DND-41 (cell line): ENCODE measurements around the gene ARNT2.

Source experiments
- EZH2 ChIP-seq: IDR thresholded peaks from 3 replicates; pipeline ENCODE4 v1.6.1; 2012; ENCODE audit warnings: borderline replicate concordance, low read depth, mild to moderate bottlenecking, moderate library complexity, low read length, inconsistent platforms; ENCODE audit not compliant: severe bottlenecking
- TF ChIP-seq, protein P1 (sequence below): IDR thresholded peaks from 2 replicates; pipeline ENCODE4 v1.5.1; 2012; ENCODE audit warnings: borderline replicate concordance, low read length, moderate library complexity, mild to moderate bottlenecking; ENCODE audit not compliant: poor library complexity, severe bottlenecking; ENCODE audit errors: extremely low read depth

DNA sequence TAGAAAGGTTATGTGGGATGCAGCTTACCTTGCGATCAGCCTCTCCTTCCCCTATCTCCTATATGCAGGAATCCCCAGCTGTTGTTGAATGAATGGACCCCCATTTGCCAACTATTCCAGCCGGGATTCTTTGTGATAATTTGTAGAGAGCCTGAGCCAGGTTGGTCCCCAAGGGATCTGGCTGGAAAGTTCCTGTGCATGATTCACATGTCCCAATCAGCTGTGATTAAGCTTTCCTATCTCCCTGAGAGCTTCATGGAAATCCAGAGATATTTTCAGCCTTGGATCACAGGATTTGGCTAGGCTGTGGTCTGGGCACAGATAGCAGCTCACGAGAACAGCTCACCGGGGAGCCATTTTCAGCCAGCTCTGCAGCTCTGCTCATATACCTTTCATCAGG, 76.7 kb downstream of the ARNT2 start:
- TF ChIP-seq, protein P1, sequence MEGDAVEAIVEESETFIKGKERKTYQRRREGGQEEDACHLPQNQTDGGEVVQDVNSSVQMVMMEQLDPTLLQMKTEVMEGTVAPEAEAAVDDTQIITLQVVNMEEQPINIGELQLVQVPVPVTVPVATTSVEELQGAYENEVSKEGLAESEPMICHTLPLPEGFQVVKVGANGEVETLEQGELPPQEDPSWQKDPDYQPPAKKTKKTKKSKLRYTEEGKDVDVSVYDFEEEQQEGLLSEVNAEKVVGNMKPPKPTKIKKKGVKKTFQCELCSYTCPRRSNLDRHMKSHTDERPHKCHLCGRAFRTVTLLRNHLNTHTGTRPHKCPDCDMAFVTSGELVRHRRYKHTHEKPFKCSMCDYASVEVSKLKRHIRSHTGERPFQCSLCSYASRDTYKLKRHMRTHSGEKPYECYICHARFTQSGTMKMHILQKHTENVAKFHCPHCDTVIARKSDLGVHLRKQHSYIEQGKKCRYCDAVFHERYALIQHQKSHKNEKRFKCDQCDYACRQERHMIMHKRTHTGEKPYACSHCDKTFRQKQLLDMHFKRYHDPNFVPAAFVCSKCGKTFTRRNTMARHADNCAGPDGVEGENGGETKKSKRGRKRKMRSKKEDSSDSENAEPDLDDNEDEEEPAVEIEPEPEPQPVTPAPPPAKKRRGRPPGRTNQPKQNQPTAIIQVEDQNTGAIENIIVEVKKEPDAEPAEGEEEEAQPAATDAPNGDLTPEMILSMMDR, result no peak
- TF ChIP-seq EZH2, result no peak
